Sigmoid colon (tissue), 7 donors: ENCODE measurements around the gene TUB. TPM values are rescaled to one million over a fixed set of nuclear protein-coding genes. Genes with fewer than 3 reads are reported as not detected.

ENCODE experiments used
- DNase-seq: peaks from one replicate; pipeline ENCODE4 v3.0.0-alpha.2; 2019
- H3K27ac ChIP-seq, 4 donors: fragments of 200-600 bp; sonication (generic); one replicate each; pipeline ENCODE4 v1.5.1; 2016 to 2019; ENCODE audit warnings: mild to moderate bottlenecking in 1 of 4
- H3K27me3 ChIP-seq, 3 donors: fragments of 200-600 bp; sonication (generic); one replicate each; pipeline ENCODE4 v1.5.1; 2019; ENCODE audit warnings: mild to moderate bottlenecking in 1 of 3
- H3K36me3 ChIP-seq, 4 donors: fragments of 200-600 bp; sonication (generic); one replicate each; pipeline ENCODE4 v1.5.1; 2016 to 2019
- H3K4me1 ChIP-seq, 4 donors: fragments of 200-600 bp; sonication (generic); one replicate each; pipeline ENCODE4 v1.5.1; 2017 to 2019
- H3K4me3 ChIP-seq, 4 donors: fragments of 200-600 bp; sonication (generic); one replicate each; pipeline ENCODE4 v1.5.1; 2017 to 2019; ENCODE audit warnings: mild to moderate bottlenecking in 2 of 4, moderate library complexity in 1 of 4
- H3K9me3 ChIP-seq, 4 donors: fragments of 200-600 bp in 3 of 4; sonication (generic) in 3 of 4; one replicate each; pipeline versions ENCODE4 v1.5.1 to v1.6.1; 2013 to 2019
- EP300 ChIP-seq, 4 donors: sonication (generic); formaldehyde crosslinking; IDR thresholded peaks; one replicate each; pipeline ENCODE4 v1.6.1; 2017; ENCODE audit warnings: antibody characterized with exemption in 4 of 4
- POLR2A ChIP-seq, 2 donors: fragments of 450-650 bp; IDR thresholded peaks; one replicate each; pipeline ENCODE4 v1.6.1; 2016; ENCODE audit warnings: antibody characterized with exemption in 2 of 2, mild to moderate bottlenecking in 2 of 2, moderate library complexity in 2 of 2
- POLR2AphosphoS5 ChIP-seq, 4 donors: sonication (generic); formaldehyde crosslinking; IDR thresholded peaks; one replicate each; pipeline ENCODE4 v1.6.1; 2017; ENCODE audit warnings: antibody characterized with exemption in 4 of 4
- WGBS, 2 donors: extraction: QIAGEN DNeasy Blood & Tissue Kit; methylation state at CpG; one replicate each; pipeline ENCODE4 v1.1.7; 2013; 5-methylcytosine and 5-hydroxymethylcytosine counted together
- intact Hi-C: fragments of 100-400 bp; cut with DNase I; formaldehyde crosslinking; loops from one replicate; pipeline ENCODE4 v1.15.1; 2023
- polyA plus RNA-seq, 3 donors: library from polyadenylated mRNA; stranded (reverse); fragments of 200-250 nt; gene quantifications; one replicate each; pipeline ENCODE4 v1.2.3, GENCODE V29; 2013
- total RNA-seq, 4 donors: library from RNA; depleted of rRNA; stranded (reverse); fragments of >200 nt; gene quantifications; one replicate each; pipeline ENCODE4 v1.1.0, GENCODE V29; 2016
- TF ChIP-seq, protein P1 (sequence below), 4 experiments: fragments of 450-650 bp in 3 of 4; fragments of 200-600 bp in 1 of 4; IDR thresholded peaks; one replicate each; pipeline ENCODE4 v1.5.1; 2016 to 2019; ENCODE audit warnings: antibody characterized with exemption in 4 of 4, mild to moderate bottlenecking in 3 of 4, moderate library complexity in 2 of 4
- donor health status: healthy with polysubstance abuse.
- donor health status: Bipolar disorder and iron deficiency.
- donor health status: healthy.

TUB gene
- total and polyA plus RNA-seq, 7 donors = 0.23 to 18.3 (median 6.7) TPM

DNA sequence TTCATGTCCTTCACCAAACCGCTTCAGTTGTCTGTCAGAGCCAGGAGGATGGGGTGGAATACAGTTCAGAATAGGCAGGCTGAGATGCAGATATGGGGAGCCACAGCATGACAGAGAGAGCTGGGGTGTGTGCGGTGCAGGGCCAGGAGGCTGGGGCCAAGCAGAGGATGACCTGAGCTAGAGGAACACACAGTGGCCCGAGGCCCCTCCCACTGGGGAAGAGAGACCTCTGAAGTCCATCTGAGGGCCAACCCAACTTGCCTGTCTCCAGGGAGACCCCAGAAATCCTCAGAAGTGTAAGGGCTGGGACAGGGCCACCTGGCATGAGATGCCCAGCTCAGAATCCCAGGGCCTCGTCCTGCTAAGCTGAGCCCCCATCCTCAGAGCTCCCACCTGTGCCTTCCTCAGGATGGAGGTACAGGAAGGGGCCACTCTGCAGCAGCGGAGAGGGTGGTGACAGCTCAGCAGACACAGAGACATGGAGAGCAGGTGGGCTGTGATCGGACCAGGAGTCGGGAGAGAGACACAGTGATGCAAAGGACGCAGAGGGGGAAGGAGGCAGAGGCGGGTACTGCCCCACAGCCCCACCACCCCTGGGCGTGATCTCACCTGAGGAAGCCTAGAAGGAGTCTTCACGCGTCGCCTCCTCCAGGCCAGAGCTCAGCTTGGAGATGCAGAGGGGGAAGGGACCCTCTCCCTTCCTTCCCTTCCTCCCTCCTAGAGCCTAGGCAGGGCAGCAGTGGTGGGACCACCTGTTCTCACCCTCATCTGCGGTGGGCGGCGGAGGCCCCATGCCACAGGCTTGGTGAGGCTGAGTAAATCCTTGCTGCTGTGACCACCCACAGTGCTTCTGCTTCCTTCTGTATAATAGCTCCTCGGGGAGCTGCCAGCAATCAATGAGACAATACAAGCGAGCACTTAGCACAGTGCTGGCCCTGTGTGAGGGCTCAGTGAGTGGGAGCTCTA is 9.1 kb upstream of the TUB start:
- Histone ChIP-seq H3K4me3 (no peak overlapping the region), H3K4me1 (peaks cover 0 to 26% (median 20%) of the 10 kb centered on the region in 4 donors), H3K27me3 (no peaks in the 10 kb centered on the region), H3K9me3 (no peaks in the 10 kb centered on the region), H3K27ac (no peak overlapping the region), H3K36me3 (no peaks in the 10 kb centered on the region)
- TF ChIP-seq POLR2AphosphoS5 (IDR thresholded peaks at IDR 0.05) = no peak
- no peak for TF ChIP-seq POLR2A (IDR thresholded peaks at IDR 0.05)
- TF ChIP-seq, protein P1, sequence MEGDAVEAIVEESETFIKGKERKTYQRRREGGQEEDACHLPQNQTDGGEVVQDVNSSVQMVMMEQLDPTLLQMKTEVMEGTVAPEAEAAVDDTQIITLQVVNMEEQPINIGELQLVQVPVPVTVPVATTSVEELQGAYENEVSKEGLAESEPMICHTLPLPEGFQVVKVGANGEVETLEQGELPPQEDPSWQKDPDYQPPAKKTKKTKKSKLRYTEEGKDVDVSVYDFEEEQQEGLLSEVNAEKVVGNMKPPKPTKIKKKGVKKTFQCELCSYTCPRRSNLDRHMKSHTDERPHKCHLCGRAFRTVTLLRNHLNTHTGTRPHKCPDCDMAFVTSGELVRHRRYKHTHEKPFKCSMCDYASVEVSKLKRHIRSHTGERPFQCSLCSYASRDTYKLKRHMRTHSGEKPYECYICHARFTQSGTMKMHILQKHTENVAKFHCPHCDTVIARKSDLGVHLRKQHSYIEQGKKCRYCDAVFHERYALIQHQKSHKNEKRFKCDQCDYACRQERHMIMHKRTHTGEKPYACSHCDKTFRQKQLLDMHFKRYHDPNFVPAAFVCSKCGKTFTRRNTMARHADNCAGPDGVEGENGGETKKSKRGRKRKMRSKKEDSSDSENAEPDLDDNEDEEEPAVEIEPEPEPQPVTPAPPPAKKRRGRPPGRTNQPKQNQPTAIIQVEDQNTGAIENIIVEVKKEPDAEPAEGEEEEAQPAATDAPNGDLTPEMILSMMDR (IDR thresholded peaks at IDR 0.05) = no peak
- no peak for TF ChIP-seq EP300 (IDR thresholded peaks at IDR 0.05)
- peak; percentile 62 for DNase-seq
- 77 to 87% methylated on average over 18 of the region's 18 CpGs for WGBS, 2 donors
- intact Hi-C loops = no loop called here

DNA sequence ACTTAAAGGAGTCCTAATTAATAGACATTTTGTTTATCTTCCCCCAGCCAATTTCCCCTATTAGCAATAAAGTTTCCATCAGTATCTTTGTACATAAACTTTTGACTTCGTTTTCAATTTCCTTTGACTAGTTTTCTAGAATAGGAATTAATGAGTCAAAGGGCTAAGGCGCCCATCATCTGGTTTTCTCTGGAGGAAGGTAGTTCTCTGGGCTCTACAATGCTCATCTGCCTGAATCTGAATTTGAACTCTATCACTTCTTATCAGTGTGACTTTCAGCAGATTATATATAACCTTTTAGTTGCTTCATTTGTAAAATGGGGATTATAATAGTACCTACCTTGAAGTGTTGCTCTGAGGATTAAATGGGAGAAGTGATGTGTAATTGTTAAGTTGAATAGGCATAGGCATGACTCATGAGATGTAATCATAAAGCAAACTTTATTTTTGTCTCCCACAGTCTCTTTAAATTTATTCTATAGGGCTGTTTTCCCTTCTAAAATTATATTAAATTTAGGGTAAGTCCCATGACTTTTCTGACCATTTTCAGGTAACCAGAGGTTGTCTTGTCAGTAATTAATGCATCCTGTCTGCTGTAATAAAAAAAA is 5.8 kb upstream of the TUB start:
- DNase-seq = no peak
- H3K27me3 ChIP-seq = no peaks in the 10 kb centered on the region
- H3K27ac ChIP-seq = no peak overlapping the region
- H3K4me1 ChIP-seq = no peaks in the 10 kb centered on the region
- H3K4me3 ChIP-seq = no peak overlapping the region
- H3K36me3 ChIP-seq = no peaks in the 10 kb centered on the region
- TF ChIP-seq POLR2A (IDR thresholded peaks at IDR 0.05) (no peak), EP300 (IDR thresholded peaks at IDR 0.05) (no peak), POLR2AphosphoS5 (IDR thresholded peaks at IDR 0.05) (no peak)
- TF ChIP-seq, protein P1 (IDR thresholded peaks at IDR 0.05) = no peak
- H3K9me3 ChIP-seq = no peaks in the 10 kb centered on the region
- intact Hi-C loops = no loop called here
- 54 to 66% methylated on average over 2 of the region's 2 CpGs for WGBS, 2 donors

DNA sequence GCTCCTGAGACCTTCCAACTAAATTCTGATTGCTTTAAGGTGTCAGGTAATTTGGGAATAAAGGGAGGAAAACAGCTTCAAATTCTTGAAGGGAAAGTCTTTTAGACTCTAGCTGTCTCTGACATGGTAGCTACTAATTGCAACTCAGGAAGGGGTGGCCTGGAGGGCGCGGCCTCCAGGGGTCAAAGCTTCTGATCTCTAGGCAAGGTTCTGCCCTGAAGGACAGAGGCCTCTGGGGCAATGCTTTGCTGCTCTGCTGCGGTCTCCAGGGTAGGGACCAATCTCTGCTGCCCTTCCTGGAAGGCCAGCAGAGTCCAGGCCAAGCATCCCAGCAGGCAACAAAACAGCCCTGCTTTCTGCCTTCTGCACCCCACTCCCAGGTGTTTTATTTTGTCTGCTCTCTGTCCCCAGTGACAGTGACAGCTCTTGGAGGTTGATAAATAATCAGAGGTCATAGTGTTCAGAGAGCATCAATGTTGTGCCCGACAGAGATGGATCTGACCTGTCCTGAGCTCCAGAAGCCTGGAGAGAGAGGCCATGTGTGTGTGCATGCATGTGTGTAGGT is 1.8 kb upstream of the TUB start:
- intact Hi-C loops = no loop called here
- Histone ChIP-seq H3K36me3 (no peaks in the 10 kb centered on the region), H3K9me3 (no peaks in the 10 kb centered on the region), H3K27ac (no peak overlapping the region), H3K27me3 (no peaks in the 10 kb centered on the region), H3K4me3 (no peak overlapping the region), H3K4me1 (peaks cover 0 to 25% (median 18%) of the 10 kb centered on the region in 4 donors)
- no peak for DNase-seq
- 88 to 89% methylated on average over 4 of the region's 4 CpGs for WGBS, 2 donors
- TF ChIP-seq, protein P1 (IDR thresholded peaks at IDR 0.05) = no peak
- TF ChIP-seq POLR2AphosphoS5 (IDR thresholded peaks at IDR 0.05) (no peak), EP300 (IDR thresholded peaks at IDR 0.05) (no peak), POLR2A (IDR thresholded peaks at IDR 0.05) (no peak)

- no peak for DNase-seq
- no peak for TF ChIP-seq EP300 (IDR thresholded peaks at IDR 0.05)
- no peak for TF ChIP-seq POLR2AphosphoS5 (IDR thresholded peaks at IDR 0.05)
- TF ChIP-seq, protein P1 (IDR thresholded peaks at IDR 0.05) = no peak
- no peak for TF ChIP-seq POLR2A (IDR thresholded peaks at IDR 0.05)
- intact Hi-C loops = no loop called here
- H3K27me3 ChIP-seq = no peaks in the 10 kb centered on the region
- WGBS, 2 donors = 84 to 88% methylated on average over 24 of the region's 24 CpGs
- peaks cover 0 to 25% (median 18%) of the 10 kb centered on the region in 4 donors for H3K4me1 ChIP-seq
- H3K4me3 ChIP-seq = peak overlapping the region; percentile 21 to 70 (median 62)
- peak overlapping the region in 3 of 4 donors; percentile 25 to 59 (median 52) for H3K27ac ChIP-seq
- no peaks in the 10 kb centered on the region for H3K36me3 ChIP-seq
- no peaks in the 10 kb centered on the region for H3K9me3 ChIP-seq
Measured at GRCh38 chr11:8080069-8080670, 841 bp upstream of the TUB start.
